Non-pigmented ciliary epithelial cell (primary cell): Measurements from ENCODE around the gene PTPRR.
A peak's percentile ranks its signal among the peaks of the same experiment; 100 is the strongest.
"Not testable (repeated sequence)": the region's sequence is repeated elsewhere in the genome, so short reads cannot be mapped to it uniquely, and the experiment has no call there.

ENCODE experiments used
- DNase-seq: peaks from one replicate; pipeline ENCODE4 v3.0.0-alpha.2; 2010; ENCODE audit warnings: low read depth

PTPRR gene

DNA sequence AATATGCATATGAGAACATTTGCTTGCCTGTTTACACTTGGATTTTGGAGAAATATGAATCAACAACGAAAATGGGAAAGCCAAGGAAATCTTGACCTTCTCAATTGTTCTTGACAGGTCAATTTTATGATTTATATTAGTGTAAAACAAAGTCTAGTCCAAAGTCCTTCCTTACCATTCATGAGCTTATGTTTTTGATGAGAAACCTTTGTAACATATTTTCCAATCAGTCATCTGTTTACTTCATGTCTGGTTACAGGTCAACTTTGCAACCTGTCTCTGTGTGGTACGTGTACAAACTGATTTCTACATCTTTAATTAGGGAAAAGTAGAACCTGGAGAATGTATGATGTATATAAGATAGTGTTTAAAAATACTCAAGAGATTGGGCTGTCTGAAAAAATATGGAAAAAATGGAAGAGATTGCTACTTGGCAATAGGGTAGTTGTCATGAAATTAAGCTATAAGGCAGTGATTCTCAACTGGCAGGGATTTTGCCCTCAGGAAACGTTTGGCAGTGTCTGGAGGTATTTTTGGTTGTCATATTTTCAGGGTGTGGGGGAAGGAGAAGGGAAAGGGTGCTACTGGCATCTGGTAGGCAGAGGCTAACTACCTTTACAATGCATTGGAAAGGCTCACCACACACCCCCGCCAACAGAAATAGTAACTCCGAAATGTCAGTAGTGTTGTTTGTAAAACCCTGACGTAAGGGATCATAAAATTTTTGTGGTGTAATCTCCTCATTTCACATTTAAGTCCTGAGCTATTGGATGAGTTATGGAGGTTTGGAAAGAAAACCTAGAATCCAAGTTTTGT, 172.9 kb downstream of the PTPRR start:
- DNase-seq = no peak

DNA sequence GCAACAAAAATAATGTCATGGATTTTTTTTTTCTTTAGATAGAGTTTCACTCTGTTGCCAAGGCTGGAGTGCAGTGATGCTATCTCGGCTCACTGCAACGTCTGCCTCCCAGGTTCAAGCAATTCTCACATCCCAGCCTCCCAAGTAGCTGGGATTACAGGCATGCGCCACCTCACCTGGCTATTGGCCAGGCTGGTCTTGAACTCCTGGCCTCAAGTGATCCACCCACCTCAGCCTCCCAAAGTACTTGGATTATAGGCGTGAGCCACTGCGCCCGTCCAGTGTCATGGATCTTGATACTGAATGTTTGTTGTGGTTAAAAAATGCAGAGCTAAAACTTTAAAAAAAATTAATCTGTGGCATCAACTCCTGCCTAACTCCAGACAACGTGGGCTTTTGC, 175.5 kb downstream of the PTPRR start:
- no peak for DNase-seq

DNA sequence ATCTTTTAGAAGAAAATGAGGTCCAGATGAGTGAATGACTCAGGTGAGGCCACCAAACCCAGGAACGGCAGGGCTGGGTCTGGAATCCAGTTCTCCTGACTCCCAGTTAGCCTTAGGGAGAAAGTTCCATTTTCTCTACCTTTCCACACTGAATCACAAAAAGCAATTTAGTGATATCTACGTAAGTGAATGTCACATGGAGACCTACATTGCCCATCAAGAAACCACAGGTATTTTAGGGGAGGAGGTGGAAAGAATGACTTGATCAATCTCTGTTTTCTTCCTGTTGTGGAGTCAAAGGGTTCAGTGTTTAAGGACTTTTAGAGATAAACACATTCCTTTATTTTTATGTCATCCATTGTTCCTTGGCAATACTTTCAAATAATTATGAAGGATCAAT, 176.4 kb downstream of the PTPRR start:
- DNase-seq = peak; percentile 5

DNA sequence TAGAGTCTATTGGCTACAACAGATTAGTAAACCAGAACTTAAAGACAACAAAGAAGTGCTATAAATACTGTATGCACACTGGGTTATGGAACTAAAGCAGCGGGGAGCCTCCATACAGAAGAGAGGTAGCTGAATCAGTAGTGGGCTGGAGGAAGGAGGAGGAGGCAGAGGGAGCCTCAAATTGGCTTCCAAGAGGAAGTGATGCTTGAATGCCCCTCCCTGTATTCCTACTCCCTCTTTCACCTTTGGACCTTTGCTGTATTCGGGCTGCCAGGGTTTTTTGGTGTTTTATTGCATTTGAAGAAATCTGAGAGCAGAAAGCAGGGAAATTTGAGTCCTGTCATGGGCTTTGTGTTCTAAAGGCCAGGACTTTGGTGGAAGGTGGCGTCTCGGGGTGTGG, 179.3 kb downstream of the PTPRR start:
- no peak for DNase-seq

DNA sequence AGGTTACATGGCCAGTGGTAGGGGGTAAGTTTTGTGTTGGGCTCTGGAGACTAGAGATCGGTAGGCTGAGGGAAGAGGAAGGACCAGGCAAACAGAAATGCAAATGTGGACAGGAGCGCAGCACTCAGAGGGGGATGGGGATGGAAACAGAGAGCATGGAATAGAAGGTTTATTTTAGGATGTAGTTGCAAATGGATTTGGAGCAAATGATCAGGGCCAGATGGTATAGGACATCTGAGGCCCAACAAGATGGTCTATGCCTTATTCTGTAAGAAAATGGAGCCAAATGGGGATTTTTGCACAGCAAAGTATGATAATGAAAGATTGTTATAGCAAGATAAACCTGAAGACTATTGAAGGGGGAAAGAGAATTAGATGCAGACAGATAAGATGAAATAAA, 180.8 kb downstream of the PTPRR start:
- DNase-seq = no peak

DNA sequence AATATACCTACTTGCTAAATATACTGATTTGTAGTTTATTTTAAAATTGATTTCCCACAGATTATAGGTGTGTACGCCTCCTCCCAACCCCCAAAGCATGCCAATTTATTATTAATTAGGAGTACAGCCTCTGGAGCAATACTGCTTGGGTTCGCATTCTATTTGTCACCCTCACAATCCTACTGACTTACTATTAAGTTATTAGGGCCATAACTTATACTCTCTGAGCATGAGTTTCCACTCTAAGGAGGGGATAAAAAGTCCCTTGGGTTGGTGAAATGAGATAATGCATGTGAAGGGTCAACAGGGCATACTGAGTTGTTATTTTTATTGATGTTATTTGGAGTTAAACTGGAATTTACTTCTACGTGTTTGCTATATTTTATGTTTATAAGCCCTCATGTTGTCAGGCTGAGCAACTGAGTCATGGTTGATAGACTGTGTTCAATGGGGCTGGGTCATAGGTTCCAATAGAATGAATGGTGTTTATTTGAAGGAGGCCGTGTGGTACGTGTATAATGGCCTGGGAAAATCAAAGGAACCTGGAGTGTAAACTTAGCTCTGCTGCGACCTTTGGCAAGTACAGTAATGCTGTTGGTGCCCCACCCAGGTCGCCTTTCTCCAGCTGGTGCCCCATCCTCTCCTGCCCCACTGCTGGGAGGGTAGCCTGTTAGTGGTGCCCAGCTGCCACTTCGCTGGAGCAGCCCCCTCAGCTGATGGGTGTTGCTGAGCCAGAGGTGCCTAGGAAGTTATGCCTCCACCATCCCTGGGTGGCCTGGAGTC, 184.0 kb downstream of the PTPRR start:
- DNase-seq = no peak

DNA sequence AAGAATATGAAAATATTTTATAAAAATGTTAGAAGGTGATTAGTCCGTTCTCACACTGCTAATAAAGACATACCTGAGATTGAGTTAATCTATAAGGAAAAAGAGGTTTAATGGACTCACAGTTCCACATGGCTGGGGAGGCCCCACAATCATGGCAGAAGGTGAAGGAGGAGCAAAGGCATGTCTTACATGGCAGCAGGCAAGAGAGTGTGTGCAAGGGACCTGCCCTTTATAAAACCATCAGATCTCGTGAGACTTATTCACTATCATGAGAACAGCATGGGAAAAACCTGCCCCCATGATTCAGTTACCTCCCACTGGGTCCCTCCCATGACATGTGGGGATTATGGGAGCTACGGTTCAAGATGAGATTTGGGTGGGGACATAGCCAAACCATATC, 185.3 kb downstream of the PTPRR start:
- not testable (repeated sequence) for DNase-seq

DNA sequence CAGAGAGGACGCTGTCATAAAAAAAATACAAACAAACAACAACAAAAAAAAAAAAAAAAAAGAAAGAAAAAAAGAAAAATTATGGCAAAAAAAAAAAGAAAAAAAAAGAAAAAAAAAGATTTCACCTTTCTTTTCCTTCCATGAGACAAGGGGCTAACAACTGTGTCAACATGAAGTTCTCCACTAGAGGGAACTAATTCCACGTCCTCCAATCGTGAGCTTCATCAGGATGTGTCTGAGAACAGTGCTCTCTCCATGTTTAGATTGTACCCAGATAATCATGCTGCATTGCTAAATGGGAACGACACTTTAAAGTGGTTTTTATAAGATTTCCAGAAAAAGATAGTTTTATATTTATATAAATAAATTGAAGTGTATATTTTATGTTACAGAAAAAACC, 187.2 kb downstream of the PTPRR start:
- peak; percentile 48 for DNase-seq

DNA sequence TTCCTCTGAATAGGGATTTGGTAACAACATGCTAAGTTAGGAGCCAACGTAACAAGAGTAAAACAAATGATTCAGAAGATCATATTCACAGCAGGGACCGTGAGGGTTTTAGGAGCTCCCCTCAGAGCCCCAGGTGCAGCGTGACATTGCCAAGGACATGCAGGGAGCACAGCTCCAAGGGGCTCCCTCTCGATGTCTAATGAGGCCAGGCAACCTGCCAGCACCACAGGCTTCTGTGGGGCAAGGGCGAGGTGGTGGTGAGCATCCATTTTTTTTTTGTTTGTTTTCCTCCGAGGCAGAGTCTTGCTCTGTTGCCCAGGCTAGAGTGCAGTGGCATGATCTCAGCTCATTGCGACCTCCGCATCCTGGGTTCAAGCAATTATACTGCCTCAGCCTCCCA, 188.3 kb downstream of the PTPRR start:
- no peak for DNase-seq

DNA sequence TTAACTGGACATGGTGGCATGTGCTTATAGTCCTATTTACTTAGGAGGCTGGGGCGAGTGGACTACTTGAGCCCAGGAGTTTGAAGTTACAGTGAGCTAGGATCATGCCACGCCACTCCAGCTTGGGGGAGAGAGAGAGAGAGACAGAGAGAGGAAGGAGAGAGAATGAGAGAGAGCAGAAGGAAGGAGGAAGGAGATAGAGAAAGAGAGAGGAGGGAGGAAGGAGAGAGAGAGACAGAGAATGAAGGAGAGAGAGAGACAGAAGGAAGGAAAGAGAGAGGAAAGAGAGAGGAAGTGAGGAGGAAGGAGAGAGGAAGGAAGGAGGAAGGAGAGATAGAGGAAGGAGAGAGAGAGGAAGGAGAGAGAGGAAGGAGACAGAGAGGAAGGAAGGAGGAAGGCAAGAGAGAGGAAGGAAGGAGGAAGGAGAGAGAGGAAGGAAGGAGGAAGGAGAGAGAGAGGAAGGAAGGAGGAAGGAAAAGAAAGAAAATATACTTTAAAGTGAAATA, 189.8 kb downstream of the PTPRR start:
- DNase-seq = no peak

DNA sequence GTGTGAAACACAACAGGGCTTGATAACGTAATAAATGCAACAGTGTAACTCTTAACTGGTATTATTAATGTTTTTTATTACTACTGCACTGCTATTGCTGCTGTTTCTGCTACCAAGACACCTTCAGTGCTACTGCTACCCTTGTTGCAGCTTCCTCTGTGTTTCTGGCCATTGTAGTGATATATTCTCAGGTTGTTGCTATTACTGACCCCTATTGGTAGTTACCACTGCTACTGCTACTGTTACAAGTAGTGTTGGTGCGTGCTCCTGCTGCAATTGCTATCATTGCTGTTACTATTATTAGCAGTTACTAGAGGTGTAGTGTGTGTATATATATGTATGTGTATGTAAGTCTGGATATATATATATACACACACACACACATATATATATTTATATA, 196.1 kb downstream of the PTPRR start:
- DNase-seq = no peak

DNA sequence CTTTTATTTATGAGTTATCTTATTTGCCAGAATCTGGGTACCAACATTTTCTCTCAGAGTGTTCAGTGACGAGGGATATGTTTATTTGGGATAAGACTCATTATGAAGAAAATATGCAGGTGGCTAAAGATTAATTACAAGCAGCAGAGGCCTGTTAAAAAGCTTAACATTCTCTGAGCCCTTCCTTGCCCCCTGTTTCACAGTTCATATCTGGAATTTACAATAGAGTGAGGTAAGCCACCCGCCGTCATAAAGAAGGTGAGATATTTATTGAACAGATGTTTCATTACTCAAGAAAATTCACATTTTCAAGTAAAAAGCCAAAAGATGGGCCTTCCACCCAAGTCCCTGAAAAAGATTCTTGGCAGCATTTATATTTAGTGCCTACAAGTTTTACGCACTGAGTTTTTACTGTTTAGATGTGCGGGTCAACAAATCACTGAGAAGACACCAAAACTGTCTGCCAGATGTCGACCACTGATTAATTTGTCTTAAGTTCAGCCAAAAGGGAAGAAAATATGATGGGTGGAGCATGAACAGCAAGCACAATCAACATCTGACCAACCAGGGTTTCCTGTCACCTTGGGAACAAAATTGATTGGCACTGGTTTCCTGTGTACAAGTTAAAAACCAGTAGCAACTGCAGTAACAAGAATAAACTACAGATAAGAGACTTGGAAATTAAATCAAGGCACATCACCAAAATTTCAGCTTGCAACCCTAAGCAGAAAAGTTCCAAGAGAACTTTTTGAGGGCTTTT, 197.8 kb downstream of the PTPRR start:
- DNase-seq = no peak

DNA sequence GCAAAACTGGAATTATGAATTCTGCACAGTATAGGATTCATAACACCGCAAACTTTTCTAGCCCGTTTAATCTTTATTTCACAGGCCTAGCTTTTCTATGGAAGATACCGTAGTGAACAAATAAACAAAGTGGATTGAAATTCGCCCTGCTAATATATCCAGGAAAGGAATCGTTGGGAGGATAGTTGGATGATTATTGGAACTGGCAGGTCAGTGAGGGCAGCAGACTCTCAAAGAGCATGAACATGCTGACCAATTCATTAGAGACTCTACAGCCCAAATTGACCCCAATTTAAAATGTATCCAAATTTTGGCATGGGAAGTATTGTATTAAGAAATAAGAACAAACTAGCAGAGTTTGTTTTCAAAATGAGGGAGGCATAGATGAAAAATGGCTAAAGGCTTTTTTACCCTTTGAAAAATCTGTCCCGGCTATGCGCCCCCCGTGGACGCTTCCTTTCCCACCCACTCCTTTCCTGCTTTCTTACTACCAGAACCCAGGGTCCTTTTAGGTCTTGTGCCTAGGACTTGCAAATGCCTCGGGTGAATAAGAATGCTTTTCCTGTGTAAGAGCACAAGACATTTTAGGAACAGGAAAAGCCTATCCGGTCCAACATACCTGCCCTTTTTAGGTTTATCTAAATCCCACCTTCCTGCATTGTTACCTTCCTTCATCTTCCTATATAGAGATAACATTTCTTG, 198.7 kb downstream of the PTPRR start:
- DNase-seq = no peak

DNA sequence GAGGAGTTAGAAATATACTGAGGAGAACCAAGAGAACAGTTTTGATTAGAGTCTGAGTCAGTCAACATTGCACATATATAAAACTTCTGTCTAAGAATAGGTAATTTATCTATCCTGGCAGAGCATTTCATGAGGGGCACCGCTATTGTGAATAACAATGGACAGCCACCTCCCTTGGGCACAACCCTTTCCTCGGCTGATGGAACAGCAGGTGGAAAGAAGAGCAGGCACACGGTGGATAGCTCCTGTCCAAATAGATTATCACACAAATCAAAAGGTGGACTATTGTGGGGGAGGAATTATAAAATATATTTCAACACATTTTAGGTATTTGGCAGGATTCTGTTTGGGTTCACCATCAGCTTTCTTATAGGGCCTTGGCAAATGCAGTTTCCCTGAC, 199.3 kb downstream of the PTPRR start:
- no peak for DNase-seq

DNA sequence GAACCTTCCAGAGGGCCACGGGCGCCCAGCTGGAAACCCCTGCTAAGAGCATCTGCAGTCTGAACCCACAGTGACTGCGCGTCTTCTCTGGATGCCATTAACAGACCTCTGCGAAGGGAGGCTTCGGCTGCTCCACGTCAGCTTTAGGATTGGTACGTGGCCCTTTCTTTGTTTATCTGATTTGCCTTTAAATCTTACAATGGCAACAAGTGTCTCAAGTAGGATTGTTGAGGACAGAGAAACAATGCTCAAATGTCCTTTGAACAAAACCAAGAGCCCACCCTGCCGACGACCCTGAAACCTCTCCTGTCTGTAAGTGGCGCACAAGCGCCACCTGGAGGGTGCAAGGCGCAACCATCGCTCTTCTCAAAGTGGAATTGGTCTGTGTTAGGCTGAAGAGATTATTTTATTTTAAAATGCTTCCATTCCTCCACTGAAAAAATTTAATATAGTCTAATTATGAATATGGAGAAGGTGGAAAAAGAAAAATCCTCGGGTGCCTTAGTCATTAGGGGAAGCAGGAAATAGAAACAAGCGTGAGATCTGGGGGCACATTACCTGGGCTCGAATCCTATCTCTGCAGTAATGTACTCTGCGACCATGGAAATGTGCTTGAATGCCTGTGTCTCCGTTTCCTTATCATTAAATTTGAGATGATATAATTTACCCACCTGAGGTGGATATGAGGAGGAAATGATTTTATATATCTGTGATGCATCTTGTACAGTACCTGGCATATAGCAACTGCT, 200.7 kb downstream of the PTPRR start:
- DNase-seq = peak; percentile 8

DNA sequence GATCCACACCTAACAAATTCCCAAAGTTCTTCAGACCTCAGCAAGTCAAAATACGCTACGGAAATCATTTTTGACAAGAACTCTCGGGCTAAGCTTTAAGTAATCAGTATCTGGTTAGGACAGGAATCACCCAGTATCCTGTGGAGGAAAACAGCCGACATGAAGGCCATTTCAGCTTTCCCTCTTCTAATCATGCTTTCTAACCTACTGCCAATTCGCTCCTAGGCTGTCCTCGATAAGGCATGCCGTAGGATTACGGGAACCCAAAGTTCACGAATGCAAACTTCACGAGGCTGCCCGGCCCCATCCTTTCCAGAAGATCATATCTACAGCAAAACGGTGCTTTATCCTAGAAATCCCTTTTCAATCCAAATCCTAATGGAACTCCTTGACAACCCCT, 201.5 kb downstream of the PTPRR start:
- no peak for DNase-seq

DNA sequence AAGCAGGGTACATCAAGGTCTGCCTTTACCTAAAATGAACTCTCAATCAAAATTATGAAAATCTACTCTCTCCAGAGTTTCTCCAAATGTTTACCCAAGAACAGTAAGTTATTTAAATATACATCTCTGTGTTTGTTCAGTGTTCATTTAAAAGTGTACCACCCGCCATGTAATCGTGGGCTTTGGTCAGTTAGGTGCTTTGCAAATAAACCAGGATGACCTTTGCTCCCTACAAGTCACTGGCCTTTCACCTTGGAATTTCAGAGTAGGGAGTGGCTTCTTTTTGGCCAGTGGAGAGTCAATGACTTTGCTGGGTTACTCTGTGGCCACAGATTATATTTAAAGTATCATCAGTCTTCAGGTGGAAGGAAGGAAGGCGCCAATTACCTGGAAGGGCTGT, 208.7 kb downstream of the PTPRR start:
- DNase-seq = no peak

DNA sequence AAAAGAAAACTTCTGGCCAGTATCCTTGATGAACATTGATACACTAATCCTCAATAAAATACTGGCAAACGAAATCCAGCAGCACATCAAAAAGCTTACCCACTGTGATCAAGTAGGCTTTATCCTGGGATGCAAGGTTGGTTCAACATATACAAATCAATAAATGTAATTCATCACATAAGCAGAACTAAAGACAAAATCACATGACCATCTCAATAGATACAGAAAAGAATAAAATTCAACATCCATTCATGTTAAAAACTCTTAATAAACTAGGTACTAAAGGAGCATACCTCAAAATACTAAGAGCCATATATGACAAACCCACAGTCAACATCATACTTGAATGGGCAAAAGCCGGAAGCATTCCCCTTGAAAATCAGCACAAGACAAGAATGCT, 211.5 kb downstream of the PTPRR start:
- no peak for DNase-seq

DNA sequence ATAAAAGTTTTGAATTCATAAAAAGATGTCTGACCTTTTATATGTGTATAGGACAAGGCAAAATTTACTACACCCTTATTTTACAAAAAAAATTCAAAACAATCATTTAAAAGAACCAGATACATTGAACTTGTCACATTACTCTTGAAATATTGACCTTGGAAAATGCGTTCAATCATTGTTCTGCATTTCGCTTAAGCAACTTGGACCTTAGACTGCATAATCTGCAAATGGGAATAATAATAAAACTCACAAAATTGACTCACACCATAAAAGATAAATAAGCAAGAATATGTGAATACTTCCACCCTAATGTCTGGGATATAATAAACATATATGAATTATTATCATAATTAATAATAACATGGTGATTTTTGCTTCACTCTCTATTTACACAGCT, 213.9 kb downstream of the PTPRR start:
- no peak for DNase-seq

DNA sequence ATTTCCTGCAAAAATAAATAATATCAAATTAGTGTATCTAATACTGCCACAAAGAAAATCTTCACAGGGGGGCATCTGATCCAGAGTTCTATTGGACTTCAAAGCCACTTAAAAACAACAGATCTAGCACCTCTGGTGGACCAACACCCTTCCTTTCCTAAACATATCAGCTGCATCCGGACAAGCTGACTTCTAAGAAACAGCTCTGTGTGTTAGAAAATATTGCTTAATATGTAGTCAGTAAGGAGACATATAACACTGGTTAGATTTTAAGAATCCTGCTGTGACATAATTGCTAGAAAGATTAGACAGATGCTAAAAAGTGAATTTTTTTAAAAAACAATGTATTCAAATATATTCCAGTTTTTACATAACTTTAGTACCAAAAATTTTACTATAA, 222.2 kb downstream of the PTPRR start:
- DNase-seq = no peak

DNA sequence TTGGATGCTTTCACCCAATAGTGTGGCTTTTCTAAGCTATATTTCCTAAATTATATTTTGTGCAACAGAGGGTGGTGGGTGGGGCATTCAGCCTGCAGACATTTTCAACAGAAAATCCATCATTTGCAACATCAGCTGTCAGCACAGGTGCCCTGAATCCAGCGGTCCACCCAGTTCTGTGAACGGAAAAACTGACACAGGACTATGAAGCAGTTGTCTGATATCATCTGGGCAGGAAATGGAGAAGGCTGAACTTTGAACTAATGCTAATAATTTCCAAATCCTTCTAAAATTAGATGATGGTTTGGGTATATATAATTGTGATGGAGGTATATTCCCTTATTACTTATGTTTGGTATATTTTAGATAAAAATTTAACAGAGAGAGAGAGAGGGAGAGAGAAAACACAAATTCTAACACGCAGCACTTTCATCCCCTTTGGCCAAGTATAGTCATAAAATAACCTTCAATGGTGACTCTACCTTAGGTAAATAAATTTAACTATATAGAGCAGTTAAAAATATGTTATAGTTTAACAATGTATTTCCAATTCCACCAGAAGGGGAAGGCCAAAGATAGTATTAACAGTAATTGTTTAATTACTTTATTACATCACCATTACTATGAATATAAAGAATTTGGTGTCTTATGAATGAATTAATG, 225.0 kb downstream of the PTPRR start:
- no peak for DNase-seq
